RWPE2 (cell line): ENCODE measurements around the gene MICAL2.
A peak's percentile ranks its signal among the peaks of the same experiment; 100 is the strongest.

ENCODE experiments used
- ATAC-seq: fragments of 200-7000 bp; cut with Tn5 transposase; 3 replicates; pipeline ENCODE4 v1.9.1; 2021; ENCODE audit warnings: low read depth
- DNase-seq: peaks from one replicate; pipeline ENCODE4 v3.0.0-alpha.2; 2020; ENCODE audit warnings: low spot score
- H3K27ac ChIP-seq: fragments of 450-650 bp; 2 replicates; pipeline ENCODE4 v1.5.1; 2017; ENCODE audit warnings: mild to moderate bottlenecking; ENCODE audit not compliant: poor library complexity, severe bottlenecking
- H3K27me3 ChIP-seq: fragments of 250-450 bp; sonication (Bioruptor Pico); 2 replicates; pipeline ENCODE4 v1.5.1; 2021; ENCODE audit warnings: mild to moderate bottlenecking, moderate library complexity; ENCODE audit not compliant: insufficient read depth, poor library complexity, severe bottlenecking
- H3K36me3 ChIP-seq: fragments of 250-450 bp; sonication (Bioruptor Pico); 2 replicates; pipeline ENCODE4 v1.5.1; 2020; ENCODE audit warnings: low read depth, mild to moderate bottlenecking, moderate library complexity
- H3K4me1 ChIP-seq: fragments of 250-450 bp; sonication (Bioruptor Pico); 2 replicates; pipeline ENCODE4 v1.5.1; 2021; ENCODE audit warnings: mild to moderate bottlenecking, moderate library complexity; ENCODE audit not compliant: insufficient read depth, poor library complexity, severe bottlenecking
- H3K4me3 ChIP-seq: fragments of 250-450 bp; sonication (Bioruptor Pico); 2 replicates; pipeline ENCODE4 v1.5.1; 2021; ENCODE audit warnings: mild to moderate bottlenecking, moderate library complexity; ENCODE audit not compliant: severe bottlenecking
- H3K9me3 ChIP-seq: fragments of 250-450 bp; sonication (Bioruptor Pico); 2 replicates; pipeline ENCODE4 v1.5.1; 2021; ENCODE audit warnings: mild to moderate bottlenecking, moderate library complexity; ENCODE audit not compliant: severe bottlenecking
- TF ChIP-seq, protein P1 (sequence below): fragments of 450-650 bp; IDR thresholded peaks from one replicate; pipeline ENCODE4 v1.5.1; 2017; ENCODE audit warnings: mild to moderate bottlenecking, moderate library complexity; ENCODE audit not compliant: poor library complexity, severe bottlenecking

MICAL2 gene

DNA sequence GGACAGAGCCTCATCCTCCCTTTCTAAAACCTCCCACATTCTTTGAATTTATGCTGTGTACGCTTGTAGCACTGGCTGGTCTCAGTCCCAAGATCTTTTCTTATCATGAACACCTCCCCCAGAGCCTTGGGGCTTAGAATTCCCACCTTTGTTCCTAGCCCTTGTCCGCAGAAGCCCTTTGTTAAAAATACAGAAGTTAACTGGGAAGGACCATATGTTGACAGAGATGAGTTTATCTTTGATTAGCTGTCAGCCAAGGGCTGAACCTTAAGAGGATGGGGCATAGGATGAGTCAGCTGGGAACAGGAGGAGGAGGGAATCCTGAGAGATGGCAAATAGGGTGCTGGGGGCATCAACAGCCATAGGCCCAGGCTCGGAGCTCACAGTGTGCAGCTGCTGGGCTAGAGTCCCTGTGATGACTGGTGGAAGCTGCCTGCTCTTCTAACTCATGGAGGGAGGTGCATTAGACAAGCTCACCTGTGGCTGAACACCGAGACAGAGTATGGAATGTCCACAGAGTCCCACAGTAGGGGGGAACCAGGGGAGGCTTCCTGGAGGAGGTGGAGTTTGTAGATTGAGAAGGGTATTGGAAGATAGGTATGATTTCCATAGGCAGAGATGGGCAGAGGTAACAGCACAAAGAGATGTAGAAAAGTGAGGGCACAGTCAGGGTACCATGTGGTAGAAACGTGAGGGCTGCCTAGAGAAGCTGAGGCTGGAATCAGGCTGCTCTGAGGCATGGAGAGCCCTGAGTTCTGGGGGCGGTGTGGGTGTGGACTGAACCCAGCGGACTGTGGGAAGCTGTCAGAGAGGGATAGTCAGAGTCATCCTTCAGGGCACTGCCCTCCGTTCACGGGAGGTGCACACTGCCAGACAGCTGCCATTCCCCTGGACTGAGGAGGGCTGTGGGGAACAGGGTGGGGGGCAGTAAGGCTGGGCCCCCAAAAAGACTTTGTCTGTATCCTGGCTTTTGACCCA is 9.9 kb downstream of the MICAL2 start:
- Histone ChIP-seq H3K4me1 (peaks cover 72% of the 10 kb centered on the region), H3K27ac (peak overlapping the region; percentile 90), H3K36me3 (peaks cover 91% of the 10 kb centered on the region), H3K27me3 (no peaks in the 10 kb centered on the region), H3K9me3 (no peaks in the 10 kb centered on the region), H3K4me3 (no peak overlapping the region)
- TF ChIP-seq, protein P1, sequence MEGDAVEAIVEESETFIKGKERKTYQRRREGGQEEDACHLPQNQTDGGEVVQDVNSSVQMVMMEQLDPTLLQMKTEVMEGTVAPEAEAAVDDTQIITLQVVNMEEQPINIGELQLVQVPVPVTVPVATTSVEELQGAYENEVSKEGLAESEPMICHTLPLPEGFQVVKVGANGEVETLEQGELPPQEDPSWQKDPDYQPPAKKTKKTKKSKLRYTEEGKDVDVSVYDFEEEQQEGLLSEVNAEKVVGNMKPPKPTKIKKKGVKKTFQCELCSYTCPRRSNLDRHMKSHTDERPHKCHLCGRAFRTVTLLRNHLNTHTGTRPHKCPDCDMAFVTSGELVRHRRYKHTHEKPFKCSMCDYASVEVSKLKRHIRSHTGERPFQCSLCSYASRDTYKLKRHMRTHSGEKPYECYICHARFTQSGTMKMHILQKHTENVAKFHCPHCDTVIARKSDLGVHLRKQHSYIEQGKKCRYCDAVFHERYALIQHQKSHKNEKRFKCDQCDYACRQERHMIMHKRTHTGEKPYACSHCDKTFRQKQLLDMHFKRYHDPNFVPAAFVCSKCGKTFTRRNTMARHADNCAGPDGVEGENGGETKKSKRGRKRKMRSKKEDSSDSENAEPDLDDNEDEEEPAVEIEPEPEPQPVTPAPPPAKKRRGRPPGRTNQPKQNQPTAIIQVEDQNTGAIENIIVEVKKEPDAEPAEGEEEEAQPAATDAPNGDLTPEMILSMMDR, result no peak
- no peak for DNase-seq
- peak; percentile 7; the same call in 1 of the 3 replicates for ATAC-seq

DNA sequence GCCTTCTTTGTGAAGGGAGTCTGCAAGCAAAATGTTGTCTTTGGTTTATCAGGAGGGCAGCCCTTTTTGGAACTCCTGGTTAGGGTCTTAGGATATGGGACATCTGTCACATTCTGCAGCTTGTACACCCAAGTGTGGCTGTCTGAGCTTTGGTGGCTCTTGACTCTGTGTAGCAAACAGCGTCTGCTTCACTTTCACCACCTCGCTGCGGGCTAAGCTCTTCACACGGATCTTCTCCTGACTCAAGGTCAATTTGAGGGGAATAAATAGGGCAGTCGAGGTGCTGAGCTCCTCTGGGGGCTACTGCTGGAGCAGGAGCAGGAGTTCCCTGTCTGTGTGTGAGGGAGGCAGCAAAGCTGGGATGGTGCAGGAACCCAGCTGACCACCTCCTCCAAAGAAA is 10.6 kb downstream of the MICAL2 start:
- H3K4me3 ChIP-seq, result no peak overlapping the region
- H3K36me3 ChIP-seq, result peaks cover 86% of the 10 kb centered on the region
- DNase-seq, result no peak
- TF ChIP-seq, protein P1, result no peak
- H3K9me3 ChIP-seq, result no peaks in the 10 kb centered on the region
- no peak for ATAC-seq
- H3K4me1 ChIP-seq, result peaks cover 79% of the 10 kb centered on the region
- H3K27ac ChIP-seq, result peak overlapping the region; percentile 90
- H3K27me3 ChIP-seq, result no peaks in the 10 kb centered on the region

DNA sequence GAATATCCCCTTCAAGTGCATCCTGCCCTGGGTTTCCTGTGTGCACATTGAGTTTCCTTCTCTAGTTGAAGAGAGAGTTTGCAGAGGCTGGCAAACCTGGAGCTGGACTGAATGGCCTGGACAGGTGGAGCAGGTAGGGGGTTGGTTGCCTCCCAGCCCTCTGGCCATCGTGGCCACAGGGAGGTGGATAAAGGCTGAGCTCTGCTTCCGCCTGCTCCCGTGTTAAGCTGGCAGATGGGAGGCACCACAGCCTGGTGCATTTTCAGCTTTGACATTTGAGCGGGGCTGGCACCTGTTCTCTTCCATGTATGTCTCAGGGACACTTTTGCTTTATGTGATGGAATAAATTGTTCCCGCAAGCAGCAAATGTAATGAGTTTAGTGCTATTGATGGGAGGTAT is 11.1 kb downstream of the MICAL2 start:
- Histone ChIP-seq H3K27ac (peak overlapping the region; percentile 90), H3K27me3 (no peaks in the 10 kb centered on the region), H3K36me3 (peaks cover 85% of the 10 kb centered on the region), H3K9me3 (no peaks in the 10 kb centered on the region), H3K4me1 (peaks cover 83% of the 10 kb centered on the region), H3K4me3 (no peak overlapping the region)
- TF ChIP-seq, protein P1, result no peak
- ATAC-seq (no peak), DNase-seq (no peak)

DNA sequence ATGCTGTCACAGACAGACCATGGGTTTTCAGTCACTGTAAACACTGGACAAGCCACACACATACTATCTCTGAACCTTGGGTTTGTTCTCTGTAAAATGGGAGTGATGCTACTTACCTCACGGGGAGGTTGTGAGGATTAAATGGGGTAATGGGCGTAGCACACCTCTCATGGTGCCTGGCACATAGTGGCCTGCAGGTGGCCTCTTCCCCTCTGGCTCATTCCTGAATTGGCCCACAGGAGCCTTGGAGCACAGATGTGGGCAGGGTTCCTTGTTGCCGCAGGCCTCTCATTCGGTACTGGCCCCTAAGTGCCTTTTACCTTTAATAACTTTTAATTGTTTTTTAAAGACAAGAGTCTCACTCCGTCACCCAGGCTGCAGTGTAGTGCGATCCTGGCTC is 11.7 kb downstream of the MICAL2 start:
- no peak for DNase-seq
- Histone ChIP-seq H3K9me3 (no peaks in the 10 kb centered on the region), H3K4me3 (no peak overlapping the region), H3K27me3 (no peaks in the 10 kb centered on the region), H3K27ac (peak overlapping the region; percentile 90), H3K4me1 (peaks cover 83% of the 10 kb centered on the region), H3K36me3 (peaks cover 84% of the 10 kb centered on the region)
- TF ChIP-seq, protein P1, result peak; percentile 36
- ATAC-seq, result 0 out of 3 replicates have a peak, but pooled peaks have one; percentile 8

DNA sequence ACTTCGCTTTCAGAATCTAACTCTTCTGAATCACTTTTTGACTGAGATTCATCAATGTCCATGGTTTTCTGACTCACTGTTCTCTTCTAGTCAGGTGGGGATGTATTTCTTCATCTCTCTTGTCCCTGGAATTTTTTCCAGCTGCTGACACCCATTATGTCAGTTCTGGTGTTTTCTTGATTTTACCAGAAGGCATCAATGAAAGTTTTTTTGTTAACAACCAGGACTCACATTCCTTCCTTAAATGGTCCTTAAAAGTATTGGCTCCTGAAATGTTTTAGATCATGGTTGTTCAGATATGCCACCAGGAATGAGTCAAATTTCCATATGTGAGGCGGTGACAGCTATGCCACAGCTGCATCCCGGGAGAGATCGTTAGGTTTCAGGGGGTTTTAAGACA is 12.9 kb downstream of the MICAL2 start:
- no peak for ATAC-seq
- TF ChIP-seq, protein P1, result no peak
- Histone ChIP-seq H3K27me3 (no peaks in the 10 kb centered on the region), H3K36me3 (peaks cover 84% of the 10 kb centered on the region), H3K4me3 (no peak overlapping the region), H3K27ac (peak overlapping the region; percentile 90), H3K4me1 (peaks cover 82% of the 10 kb centered on the region), H3K9me3 (no peaks in the 10 kb centered on the region)
- DNase-seq, result no peak
